Adrenal gland (tissue), 5 donors: Measurements from ENCODE around the gene FXYD1.

Experiments
- POLR2A ChIP-seq, 2 donors: fragments of 450-650 bp; IDR thresholded peaks; one replicate each; pipeline ENCODE4 v1.6.1; 2017; ENCODE audit warnings: antibody characterized with exemption in 2 of 2, mild to moderate bottlenecking in 2 of 2, moderate library complexity in 1 of 2
- TF ChIP-seq, protein P1 (sequence below), 6 experiments: fragments of 450-650 bp in 4 of 6; fragments of 200-600 bp in 2 of 6; sonication (generic) in 1 of 6; IDR thresholded peaks; 1 replicate in 5 of 6; 2 replicates in 1 of 6; pipeline versions ENCODE4 v1.5.1 to v1.8.0; 2016 to 2021; ENCODE audit warnings: antibody characterized with exemption in 6 of 6, mild to moderate bottlenecking in 2 of 6, moderate library complexity in 1 of 6
- donor health status: DM: no; HTN: no; CAD: no.

DNA sequence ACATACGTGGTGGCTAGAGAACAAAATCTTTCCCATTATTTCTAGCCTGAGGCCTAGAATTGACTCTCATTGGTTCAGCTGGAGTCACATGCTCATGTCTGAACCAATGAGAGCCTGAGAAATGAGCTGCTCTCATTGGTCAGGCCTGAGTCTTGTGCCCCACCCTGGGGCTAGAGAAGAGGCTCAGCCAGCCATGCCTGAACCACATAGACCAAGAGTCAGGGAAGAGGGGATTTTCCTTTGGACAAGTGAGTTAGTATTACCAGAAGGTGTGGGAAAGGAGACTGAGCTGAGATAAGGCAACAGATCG lies 22.8 kb downstream of the FXYD1 start:
- TF ChIP-seq, protein P1, sequence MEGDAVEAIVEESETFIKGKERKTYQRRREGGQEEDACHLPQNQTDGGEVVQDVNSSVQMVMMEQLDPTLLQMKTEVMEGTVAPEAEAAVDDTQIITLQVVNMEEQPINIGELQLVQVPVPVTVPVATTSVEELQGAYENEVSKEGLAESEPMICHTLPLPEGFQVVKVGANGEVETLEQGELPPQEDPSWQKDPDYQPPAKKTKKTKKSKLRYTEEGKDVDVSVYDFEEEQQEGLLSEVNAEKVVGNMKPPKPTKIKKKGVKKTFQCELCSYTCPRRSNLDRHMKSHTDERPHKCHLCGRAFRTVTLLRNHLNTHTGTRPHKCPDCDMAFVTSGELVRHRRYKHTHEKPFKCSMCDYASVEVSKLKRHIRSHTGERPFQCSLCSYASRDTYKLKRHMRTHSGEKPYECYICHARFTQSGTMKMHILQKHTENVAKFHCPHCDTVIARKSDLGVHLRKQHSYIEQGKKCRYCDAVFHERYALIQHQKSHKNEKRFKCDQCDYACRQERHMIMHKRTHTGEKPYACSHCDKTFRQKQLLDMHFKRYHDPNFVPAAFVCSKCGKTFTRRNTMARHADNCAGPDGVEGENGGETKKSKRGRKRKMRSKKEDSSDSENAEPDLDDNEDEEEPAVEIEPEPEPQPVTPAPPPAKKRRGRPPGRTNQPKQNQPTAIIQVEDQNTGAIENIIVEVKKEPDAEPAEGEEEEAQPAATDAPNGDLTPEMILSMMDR (IDR thresholded peaks at IDR 0.05) = no peak
- TF ChIP-seq POLR2A (IDR thresholded peaks at IDR 0.05) = no peak
